OCI-LY7 (cell line): ENCODE results near the gene PITPNB.

ENCODE experiments used
- CTCF ChIP-seq: fragments of 200-600 bp; sonication (generic); conservative IDR thresholded peaks from 2 replicates; pipeline ENCODE4 v1.5.1; 2014; ENCODE audit warnings: mild to moderate bottlenecking, antibody characterized with exemption, low read length, moderate library complexity, mixed read lengths
- EZH2phosphoT487 ChIP-seq: fragments of 200-600 bp; sonication (generic); IDR thresholded peaks from 2 replicates; pipeline ENCODE4 v1.6.1; 2018; ENCODE audit warnings: low read depth, borderline replicate concordance, mild to moderate bottlenecking, mixed run types, antibody characterized with exemption, low read length, moderate library complexity, mixed read lengths

- TF ChIP-seq CTCF, result peak; percentile 79
- no peak for TF ChIP-seq EZH2phosphoT487
These were observed 39.1 kb downstream of the PITPNB start for GRCh38 chr22:27879923-27880322.
